GM19025 (cell line): ENCODE results near the gene CAMTA1.
"Not testable (repeated sequence)": the region's sequence is repeated elsewhere in the genome, so short reads cannot be mapped to it uniquely, and the experiment has no call there.

Experiments
- ATAC-seq: cut with Tn5 transposase; IDR thresholded peaks from one replicate; pipeline ENCODE4 v1.9.1; 2021; ENCODE audit warnings: mild to moderate bottlenecking, low read depth, moderate library complexity; ENCODE audit not compliant: unreplicated experiment

Gene CAMTA1

DNA sequence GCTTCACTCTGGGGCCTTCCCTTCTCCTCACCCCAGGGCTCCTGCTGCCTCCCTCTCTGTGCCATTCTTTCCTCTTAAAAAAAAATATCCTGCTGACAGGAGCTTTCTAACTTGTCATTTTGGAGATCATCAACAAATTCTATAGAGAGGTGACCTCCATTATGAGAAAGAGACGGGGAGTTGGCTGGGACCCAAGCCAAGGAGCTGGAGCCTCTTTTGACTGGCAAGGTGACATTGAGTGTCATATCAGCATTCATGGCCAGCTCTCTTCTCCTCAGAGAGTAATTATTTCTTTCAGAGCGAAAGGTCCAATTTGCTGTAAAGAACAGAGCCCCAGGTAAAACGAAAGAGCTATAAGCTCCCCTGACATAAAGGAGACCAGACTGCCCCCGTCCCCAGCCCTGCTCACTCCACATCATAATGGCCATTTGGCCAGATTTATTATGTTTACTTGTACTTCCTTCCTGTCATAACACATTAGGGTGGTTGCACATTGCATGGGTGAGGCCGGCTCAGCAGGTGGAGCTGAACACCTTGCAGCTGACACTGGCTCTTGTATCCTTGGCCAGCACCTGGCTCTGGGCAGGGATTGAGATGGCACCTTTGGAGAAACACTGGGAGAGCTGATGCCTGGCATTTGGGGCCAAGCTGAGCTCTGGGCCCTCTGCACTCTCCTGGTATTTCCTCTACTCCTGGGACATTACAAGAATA is 581.9 kb downstream of the CAMTA1 start:
- no peak for ATAC-seq

DNA sequence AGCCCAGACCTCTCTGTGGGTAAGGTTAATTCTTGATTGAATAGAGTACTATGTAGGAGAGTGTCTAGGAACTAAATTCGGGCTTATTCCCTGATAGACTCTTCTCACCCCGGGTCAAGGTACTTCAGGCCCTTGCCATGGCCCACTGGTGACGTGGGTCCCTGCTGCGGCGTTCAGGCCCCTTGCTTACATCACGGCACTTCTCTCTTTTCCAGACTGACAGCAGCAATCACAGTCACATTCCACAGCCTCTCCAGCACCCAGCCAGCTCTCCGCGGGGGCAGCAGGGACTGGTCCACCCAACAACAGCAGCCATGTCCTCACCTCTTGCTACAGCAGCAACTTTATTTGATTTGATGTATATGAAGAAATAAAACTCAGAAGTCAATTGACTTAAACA is 584.6 kb downstream of the CAMTA1 start:
- ATAC-seq: no peak

DNA sequence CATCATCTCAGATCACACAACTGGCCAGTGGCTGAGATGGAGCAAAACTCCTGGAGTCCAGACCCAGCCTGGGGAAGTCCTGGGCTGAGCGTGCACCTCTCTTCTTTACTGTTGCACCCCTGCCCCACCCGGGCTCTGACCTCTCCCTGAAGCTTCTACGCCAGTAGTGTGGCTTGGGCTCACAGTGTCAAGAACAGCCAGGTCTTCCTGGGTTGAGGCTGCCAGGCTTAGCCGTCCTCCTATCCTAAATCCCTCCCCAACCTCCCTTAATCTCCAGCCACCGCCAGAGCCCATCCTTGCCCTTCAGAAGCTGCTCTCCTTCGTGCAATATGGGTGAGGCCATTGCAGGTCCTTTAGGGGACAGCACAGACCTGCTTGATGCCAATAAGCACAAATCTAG is 586.7 kb downstream of the CAMTA1 start:
- ATAC-seq: no peak

DNA sequence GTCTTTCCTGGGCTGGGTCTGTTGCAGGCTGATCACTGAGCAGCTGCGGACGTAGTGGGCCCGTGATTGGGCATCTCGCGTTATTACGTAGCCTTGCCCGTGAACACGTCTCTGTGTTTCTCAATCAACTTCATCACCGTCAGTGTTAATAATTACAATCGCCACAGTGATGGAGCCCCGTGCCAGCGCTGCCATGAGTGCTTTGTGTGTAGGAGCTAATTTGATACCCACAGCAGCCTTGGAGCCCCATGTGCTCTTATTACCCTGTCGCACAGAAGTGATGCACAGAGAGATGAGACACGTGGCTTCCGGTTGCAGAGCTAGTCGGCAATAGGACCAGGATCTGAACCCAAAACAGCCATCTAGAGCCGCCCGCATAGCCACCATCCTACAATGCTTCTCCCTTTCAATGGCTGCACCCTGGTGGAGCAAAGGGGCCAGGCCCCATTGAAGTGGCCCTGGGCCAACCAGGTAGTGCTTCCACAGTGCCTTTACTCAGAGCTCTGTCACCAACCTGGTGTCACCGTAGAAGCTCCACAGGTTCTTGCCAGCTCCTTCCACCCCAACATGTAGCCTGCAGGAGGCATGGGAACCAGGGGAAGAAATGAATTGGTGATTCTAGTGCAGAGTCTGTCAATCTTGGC is 587.3 kb downstream of the CAMTA1 start:
- ATAC-seq: no peak

DNA sequence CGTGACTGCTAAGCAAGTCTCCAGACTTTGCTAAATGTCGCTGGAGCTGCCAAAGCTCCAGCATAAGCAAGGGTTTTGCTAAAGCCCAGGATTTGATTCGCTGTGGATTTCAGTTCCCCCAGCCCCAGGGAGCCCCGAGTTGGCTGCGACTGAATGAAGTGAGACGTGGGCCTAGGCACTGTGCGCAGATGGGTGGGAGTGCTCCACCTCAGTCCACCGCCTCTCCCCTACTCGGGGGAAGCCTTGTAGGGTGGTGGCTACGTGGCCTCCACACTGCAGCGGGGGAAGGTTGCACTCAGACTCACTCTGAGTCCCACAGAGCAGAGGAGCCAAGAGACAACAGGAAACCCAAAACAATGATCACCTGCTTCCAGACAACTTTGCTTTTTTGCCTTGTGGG is 588.0 kb downstream of the CAMTA1 start:
- no peak for ATAC-seq

DNA sequence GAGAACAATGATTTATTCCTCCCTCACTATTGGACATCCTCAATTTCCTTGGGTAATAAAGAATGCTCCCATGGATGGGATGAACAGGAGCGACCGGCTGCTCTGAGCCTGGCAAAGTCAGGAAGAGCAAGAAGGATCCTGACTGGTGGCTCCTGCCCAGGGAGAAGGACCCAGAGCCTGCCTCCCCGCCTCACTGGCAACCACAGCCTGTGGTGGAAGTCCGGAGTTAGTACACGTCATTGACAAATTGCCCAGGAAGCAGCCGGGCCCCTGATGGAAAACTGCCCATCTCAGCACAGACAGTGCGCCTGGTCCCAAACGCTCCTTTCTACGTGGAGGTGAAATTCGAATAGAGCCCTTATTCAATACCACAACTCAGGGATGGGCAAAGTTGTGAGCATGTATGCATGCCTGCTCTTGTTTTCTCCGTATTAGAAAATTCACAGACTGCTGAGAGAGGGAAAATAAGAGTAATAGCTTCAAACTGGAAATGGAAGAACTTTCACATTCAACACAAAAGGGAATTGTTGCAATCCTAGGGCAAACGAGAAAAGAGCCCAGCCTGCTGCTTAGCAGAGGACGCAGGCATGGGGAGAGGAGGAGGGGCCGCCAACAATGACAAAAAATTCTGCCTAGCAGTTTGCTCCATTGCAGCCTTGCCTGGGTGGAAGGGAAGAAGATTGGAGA is 588.8 kb downstream of the CAMTA1 start:
- ATAC-seq: no peak

DNA sequence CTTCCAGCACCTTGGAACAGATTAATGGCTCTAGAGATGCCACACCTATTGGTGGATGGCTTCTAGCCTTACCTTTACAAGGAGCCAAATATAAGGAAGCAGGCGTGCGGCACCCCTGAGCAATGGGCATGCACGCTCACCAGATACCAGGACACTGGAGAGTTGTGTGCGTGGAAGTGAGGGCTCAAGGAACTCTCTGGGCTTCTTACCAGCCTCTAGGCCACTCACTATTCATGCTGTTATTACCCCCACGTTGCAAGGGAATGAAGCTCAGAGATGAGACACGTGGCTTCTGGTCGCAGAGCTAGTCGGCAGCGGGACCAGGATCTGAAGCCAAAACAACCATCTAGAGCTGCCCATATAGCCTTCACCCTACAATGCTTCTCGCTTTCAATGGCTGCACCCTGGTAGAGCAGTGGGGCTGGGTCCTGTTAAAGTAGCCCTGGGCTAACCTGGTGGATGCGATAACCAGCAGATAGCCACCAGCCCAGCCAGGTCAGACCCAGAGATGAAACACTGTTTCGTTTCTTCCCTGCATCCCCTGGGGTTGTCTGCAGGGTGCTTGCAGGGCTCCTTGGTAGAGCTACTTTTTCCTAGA is 589.4 kb downstream of the CAMTA1 start:
- ATAC-seq: no peak

DNA sequence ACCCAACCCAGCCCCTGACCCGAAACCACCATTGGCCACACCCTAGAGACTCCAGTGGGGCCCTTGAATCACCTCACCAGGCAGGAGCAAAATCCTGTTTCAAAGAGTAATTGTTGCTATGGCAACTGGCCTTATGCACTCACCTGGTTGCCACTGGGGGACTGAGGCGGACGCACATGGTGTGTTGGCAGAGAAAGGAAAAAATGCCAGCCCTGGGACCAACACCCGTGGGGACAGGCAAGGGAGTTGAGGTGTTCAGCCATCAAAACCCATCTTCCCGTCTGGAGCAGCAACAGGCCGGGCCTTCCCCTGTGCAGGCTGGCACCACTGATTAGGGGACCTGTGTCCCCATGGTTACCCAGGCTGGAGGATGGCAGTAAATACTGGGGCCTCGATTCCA is 590.1 kb downstream of the CAMTA1 start:
- ATAC-seq: no peak

DNA sequence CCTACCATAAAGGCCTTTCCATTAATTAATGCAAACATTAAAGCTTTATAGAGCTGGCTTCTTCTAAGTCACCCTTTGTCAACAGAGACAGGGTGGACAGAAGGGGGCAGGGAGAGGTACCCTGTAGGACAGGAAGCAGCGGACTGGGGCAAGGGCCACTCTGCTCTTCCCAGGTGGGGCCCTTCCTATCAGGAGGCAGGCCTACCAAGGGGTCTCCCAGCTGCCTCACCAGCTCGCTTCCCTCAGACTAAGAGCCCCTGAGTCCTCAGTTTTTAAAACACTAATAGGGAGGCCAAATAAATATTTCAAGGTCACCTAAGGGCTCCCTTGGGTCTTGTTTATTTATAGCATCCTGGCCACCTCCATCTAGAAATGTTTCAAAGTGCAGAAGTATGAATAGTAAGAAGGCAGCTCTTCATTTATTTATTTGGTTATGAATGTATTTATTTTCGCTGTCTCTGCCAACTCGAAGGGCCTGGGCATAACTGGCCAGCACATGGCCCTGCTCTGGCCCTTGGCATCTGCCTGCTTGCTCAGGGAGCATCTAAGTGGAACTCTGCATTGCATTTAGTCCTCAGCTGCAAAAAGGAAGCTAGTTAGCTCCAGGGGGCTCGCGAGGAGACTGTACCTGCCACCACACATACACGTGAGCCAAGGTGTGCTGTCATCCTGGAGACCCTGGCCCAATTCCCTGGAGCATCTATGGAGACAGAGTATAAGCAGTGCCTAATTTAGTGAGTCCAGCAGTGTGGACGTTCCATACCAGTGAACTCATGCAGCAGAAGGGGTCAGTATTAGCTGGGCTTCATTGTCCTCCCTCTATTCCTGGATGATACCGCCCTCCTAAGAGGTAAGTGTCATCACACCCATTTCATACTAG is 590.8 kb downstream of the CAMTA1 start:
- ATAC-seq: no peak

DNA sequence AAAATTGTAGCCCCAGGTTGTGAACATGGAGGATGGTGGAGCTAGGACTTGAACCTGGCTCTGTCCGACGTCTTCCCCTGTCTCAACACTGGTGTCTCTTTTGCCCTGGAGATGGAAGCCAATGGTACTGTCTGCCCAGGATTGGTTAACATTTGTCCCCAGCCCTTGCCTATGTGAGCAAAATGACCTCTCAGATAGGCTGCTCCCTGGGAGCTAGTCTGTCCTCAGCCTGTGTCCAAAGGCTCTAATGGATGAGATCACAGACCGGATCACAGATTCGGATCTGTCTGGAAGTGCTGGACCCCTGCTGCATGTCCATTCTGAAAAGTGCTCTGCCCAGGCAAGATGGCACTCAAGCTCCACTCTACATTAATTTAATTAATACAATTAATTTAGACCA is 591.4 kb downstream of the CAMTA1 start:
- no peak for ATAC-seq

DNA sequence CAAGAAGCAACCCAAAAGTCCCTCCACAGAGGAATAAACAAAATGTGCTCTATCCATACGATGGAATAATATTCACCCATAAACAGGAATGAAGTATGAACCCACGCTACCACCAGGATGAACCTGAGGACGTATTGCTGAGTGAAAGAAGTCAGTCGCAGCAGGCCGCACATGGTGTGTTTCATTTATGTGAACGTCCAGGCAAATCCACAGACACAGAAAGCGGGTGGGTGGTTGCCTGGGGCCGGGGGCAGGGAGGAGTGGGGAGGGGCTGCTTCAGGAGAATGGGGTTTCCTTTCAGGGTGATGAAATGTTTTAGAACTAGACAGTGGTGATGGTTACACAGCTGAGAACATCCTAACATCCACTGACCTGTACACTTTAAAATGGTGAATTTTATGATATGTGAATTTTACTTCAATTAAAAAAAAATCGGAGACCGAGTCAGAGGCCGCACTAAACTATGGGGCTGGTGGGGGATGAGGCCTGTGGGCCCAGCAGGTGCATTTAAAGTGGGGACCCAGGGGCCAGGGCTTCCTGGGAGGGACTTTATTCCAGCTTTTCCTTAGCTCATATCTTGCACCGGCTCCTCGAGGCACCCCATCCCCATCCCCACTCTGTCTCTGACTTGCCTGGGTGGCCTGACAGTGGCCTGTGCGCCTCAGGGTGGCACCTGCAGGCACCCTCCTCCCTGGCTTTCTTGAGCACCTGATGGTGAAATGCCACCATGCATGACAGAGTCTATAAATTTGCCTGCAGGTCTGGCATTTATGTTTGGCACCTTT is 593.3 kb downstream of the CAMTA1 start:
- no peak for ATAC-seq

DNA sequence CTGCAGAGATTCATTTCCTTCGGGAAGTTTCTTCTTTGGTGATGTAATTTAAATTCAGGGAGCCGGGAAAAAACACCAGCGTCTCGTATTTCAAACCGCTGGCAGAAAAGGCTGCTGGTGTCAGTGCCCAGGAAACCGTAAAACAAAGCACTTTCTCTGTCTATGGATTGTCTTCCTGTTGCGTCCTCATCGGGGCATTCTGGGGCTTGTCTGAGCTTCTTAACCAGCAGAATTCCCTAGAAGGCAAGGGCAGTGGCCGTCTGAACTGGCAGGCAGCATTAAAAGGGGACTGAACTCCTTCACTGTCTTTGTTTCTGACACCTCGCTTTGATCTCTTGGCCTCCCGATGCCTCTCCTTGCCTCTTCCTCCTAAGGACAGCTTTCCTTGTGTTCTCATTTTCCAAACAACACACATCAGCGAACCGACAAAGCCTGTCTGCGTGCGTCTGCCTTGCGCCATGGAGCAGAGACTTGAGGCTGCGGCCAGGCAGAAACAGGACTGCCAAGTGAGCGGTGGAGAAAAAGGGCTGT is 594.3 kb downstream of the CAMTA1 start:
- no peak for ATAC-seq

DNA sequence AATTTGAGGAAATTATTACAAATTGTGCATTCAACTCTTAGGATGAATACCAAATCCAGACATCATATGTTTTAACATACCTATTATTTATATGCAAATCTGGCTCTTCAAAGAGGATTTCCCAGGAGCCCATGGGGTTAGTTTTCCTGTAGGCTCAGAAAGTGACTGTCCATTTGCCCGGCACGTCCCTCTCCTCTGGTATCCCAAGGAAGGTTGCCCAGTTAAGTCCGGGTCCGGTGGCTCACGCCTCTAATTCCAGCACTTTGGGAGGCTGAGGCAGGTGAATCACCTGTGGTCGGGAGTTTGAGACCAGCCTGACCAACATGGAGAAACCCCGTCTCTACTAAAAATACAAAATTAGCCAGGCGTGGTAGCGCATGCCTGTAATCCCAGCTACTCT is 594.8 kb downstream of the CAMTA1 start:
- ATAC-seq: not testable (repeated sequence)

DNA sequence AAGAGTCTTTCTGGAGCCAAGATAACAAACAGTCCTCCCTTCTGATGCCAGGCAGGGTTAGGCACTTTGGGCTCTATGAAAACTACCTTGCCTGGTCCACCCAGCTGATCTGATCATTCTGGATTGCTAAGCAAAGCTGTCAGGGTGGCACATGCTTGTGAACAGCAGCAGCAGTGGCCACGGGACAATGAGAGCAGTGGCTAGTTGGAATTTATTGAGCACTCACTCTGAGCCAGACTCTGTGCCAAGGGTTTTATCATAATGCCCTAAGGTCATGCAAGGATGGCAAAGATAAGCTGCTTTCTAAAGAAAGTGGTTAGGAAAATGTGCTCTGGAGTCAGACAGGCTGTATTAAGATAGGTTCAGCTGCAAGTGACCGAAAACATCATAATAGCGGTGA is 595.5 kb downstream of the CAMTA1 start:
- no peak for ATAC-seq

DNA sequence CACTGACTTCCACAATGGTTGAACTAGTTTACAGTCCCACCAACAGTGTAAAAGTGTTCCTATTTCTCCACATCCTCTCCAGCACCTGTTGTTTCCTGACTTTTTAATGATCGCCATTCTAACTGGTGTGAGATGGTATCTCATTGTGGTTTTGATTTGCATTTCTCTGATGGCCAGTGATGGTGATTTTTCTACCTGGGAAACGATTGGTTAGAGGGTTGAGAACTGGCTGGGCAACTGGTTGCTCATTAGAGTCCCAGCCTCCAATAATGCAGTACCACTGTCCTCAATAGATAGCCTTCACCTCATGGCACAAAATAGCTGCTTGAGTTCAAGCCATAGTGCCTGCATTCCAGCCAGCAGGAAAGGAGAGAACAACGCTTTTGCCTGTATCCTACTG is 596.5 kb downstream of the CAMTA1 start:
- ATAC-seq: not testable (repeated sequence)

DNA sequence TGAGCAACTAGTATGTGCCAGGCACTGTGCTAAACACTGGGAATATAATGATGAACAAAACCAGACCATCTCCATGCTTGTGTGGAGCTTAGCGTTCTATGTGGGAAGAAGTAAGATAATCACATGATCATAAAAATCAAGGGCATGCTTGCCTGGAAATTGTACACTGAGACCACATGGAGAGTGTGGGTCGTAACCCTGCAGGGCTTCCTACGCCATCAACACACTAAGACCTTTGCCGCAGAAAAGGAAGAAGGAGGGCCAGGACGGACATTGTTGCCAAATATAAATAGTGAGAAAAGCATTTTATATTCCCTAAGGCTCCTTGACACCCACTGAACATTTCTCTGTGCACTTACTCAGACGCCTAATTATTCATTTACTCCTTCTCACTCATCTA is 597.7 kb downstream of the CAMTA1 start:
- ATAC-seq: no peak

DNA sequence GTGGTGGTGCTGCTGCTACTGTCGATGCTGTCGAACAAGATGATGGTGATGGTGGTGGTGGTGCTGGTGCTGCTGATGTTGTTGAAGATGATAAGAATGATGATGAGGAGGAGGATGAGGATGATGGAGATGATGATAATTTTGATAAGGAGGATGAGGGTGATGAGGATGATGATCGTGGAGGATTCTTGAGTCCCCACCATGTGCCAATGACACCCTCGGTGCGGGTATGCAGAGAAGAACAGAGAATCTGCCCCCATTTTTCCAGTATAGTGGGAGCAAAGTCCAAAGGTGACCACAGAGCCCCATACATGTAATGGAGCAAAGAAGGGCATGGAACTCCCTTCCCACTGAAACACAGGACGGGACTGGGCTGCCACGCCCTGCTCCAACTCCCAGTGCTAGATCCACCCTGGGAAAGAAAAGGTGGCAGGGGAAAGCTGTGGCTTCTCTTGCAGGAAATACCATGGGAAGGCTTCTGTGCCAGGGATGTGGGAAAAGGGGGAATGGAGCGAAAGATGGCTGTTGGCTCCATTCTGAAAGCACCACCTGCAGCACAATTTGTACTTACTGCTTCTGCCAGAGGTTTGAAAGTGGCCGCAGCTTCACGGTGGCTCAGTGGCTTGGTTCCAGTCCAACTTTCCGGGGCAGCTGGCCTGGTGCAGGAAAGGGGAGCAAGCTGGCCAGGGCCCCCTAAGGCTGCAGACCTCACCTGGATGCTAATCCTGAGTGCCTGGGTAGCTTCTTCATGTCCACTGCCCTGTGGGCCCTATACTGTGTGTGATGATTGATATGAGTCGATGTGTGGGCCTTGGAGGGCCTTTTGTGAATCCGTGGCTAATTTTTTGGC is 598.6 kb downstream of the CAMTA1 start:
- no peak for ATAC-seq

DNA sequence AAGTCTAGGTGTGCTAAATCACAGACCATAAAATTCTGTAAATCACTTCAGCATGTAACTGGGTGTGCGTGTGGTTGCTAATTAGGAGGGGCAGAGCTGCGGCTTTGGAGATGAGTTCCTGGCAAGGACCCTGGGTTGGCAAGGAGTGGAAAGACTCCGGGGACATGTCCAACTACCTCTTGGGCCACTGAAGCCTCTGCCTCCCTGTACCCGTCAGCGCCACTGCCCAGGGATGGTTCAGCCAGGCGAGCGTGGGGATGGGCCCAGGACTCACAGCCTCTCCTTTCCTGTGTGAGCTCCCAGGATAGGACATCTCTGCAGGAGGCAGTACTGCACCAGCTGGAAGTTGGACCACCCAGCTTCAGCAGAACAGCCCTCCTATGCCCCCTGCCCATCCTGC is 599.4 kb downstream of the CAMTA1 start:
- ATAC-seq: no peak
